A549 treated with CORT108297 at 1 μM for 4 hours (cell line): ENCODE data around the gene PSMA7. TPM values are rescaled to one million over a fixed set of nuclear protein-coding genes. Genes with fewer than 3 reads are reported as not detected.

Experiments used
- total RNA-seq: library from RNA; stranded (reverse); fragments of 200-300 nt; extraction: Qiagen RNA extraction; gene quantifications from 5 replicates; pipeline ENCODE4 v1.2.3, GENCODE V29; 2022

PSMA7 gene
- 488 to 600 TPM (median 589 TPM) in 5 replicates for total RNA-seq

GRCh38 chr20:62143081-62143956 lies at the start of gene PSMA7, which contains the start of gene SS18L1:
Gene PSMA7 (minus strand): TSS chr20:62143394. CDS start chr20:62143303, 91 bp downstream.
Gene SS18L1 (plus strand): TSS chr20:62143769. CDS start chr20:62143821, 52 bp downstream.

GRCh38 chr20:62182469-62183425 lies 39.6 kb upstream of the PSMA7 start, which contains the start of gene MTG2:
Gene MTG2 (plus strand): TSS chr20:62183028. CDS start chr20:62193421, 10,393 bp downstream.

GRCh38 chr20:62121776-62122653 lies 21.2 kb downstream of the PSMA7 start, which contains the start of gene LSM14B:
Gene LSM14B (plus strand): TSS chr20:62122475. CDS start chr20:62122667, 192 bp downstream.

Other genes starting within 250 kb of the PSMA7 start
- gene TAF4, start 77.5 kb downstream of the PSMA7 start, total RNA-seq = 15.6 to 18.2 TPM (median 17.9 TPM) in 5 replicates
- 23.4 to 27.6 TPM (median 26.3 TPM) in 5 replicates for gene LSM14B, start 20.9 kb downstream of the PSMA7 start, total RNA-seq
- 6.6 to 11.0 TPM (median 10.3 TPM) in 5 replicates for gene SS18L1, start 375 bp upstream of the PSMA7 start, total RNA-seq
- 27.8 to 40.5 TPM (median 38.6 TPM) in 5 replicates for gene MTG2, start 39.6 kb upstream of the PSMA7 start, total RNA-seq
- gene HRH3, start 76.9 kb upstream of the PSMA7 start, total RNA-seq = 0.02 to 0.05 TPM (median 0.03 TPM) in 3 of 5 replicates, not detected in the others
- gene OSBPL2, start 95.1 kb upstream of the PSMA7 start, total RNA-seq = 17.6 to 21.6 TPM (median 19.6 TPM) in 5 replicates
- gene ADRM1, start 159.6 kb upstream of the PSMA7 start, total RNA-seq = 154 to 199 TPM (median 192 TPM) in 5 replicates
- gene LAMA5, start 223.9 kb upstream of the PSMA7 start, total RNA-seq = 230 to 491 TPM (median 415 TPM) in 5 replicates
- 2,342 to 3,175 TPM (median 2,815 TPM) in 5 replicates for gene RPS21, start 243.7 kb upstream of the PSMA7 start, total RNA-seq